Measurements from ENCODE around the gene SOCS4. TPM values are rescaled to one million over a fixed set of nuclear protein-coding genes. Genes with fewer than 3 reads are reported as not detected.

The SOCS4 gene
- total RNA-seq, 2 experiments from 2014 or later: 23.0 to 37.3 TPM

DNA sequence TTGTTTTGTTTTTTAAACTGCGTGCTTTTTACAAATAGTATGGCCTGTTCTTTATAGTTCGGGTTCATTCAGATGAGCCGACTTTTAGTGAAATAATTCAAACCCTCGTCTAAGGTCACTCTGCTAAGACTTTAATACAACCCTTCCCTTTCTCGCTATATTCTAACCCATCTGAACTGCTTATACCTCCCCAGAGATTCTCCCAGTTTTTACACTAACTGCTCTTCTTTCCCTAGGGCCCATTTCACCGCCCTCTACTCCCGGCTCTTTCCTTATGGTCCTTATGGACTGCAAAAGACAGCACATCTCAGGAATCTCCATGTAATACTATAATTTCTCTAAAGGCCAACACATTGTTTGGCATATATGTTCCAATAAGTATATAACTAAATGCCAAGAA lies 26.5 kb downstream of the SOCS4 start:
- no peak overlapping the region for H2AFZ ChIP-seq (ENCODE audit: low read length)
- no peak overlapping the region for H3K27ac ChIP-seq (ENCODE audit: low read depth, low read length, poor library complexity, severe bottlenecking)
- H3K4me1 ChIP-seq (ENCODE audit: insufficient read depth, low read length, poor library complexity, severe bottlenecking): peaks cover 20% of the 10 kb centered on the region
- H3K79me2 ChIP-seq (ENCODE audit: insufficient read depth, low read depth, low read length): peaks cover 70% of the 10 kb centered on the region
- TF ChIP-seq, protein P1, sequence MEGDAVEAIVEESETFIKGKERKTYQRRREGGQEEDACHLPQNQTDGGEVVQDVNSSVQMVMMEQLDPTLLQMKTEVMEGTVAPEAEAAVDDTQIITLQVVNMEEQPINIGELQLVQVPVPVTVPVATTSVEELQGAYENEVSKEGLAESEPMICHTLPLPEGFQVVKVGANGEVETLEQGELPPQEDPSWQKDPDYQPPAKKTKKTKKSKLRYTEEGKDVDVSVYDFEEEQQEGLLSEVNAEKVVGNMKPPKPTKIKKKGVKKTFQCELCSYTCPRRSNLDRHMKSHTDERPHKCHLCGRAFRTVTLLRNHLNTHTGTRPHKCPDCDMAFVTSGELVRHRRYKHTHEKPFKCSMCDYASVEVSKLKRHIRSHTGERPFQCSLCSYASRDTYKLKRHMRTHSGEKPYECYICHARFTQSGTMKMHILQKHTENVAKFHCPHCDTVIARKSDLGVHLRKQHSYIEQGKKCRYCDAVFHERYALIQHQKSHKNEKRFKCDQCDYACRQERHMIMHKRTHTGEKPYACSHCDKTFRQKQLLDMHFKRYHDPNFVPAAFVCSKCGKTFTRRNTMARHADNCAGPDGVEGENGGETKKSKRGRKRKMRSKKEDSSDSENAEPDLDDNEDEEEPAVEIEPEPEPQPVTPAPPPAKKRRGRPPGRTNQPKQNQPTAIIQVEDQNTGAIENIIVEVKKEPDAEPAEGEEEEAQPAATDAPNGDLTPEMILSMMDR (conservative IDR thresholded peaks at IDR 0.05; ENCODE audit: low read length): no peak
- no peak for TF ChIP-seq EZH2phosphoT487 (IDR thresholded peaks at IDR 0.05; ENCODE audit: borderline replicate concordance, low read depth, low read length)
- no peaks in the 10 kb centered on the region for H3K9me2 ChIP-seq (ENCODE audit: insufficient read depth, low read length)
- H3K4me2 ChIP-seq (ENCODE audit: low read length): peak overlapping the region; percentile 87; the same call in 1 of the 2 replicates
- ChIA-PET POLR2A (interaction anchor here (1.1 to 1.9 kb wide), 5 partner anchors 12 to 138 kb away, joined by 3 to 12 read pairs (median 3); partner anchors contain the start of gene DLGAP5), CTCF (ENCODE audit: unreplicated experiment) (no interaction called here)
- intact Hi-C loops (cut with micrococcal nuclease; ENCODE audit: unreplicated experiment): loop anchor here (10.0 kb wide), 1 partner anchor 221 kb away; the partner anchor contains the start of gene FBXO34
- peaks cover 59% of the 10 kb centered on the region for H3K36me3 ChIP-seq (ENCODE audit: insufficient read depth, low read length)
- H4K20me1 ChIP-seq (ENCODE audit: insufficient read depth, low read length): peaks cover 32% of the 10 kb centered on the region
- H3K9me3 ChIP-seq (ENCODE audit: low read length): no peaks in the 10 kb centered on the region
- H3K4me3 ChIP-seq (ENCODE audit: low read depth, low read length, poor library complexity, severe bottlenecking): no peak overlapping the region
- no peak for DNase-seq (ENCODE audit: low spot score)
- no TSS peak for BruUV-seq (replicated peaks)

DNA sequence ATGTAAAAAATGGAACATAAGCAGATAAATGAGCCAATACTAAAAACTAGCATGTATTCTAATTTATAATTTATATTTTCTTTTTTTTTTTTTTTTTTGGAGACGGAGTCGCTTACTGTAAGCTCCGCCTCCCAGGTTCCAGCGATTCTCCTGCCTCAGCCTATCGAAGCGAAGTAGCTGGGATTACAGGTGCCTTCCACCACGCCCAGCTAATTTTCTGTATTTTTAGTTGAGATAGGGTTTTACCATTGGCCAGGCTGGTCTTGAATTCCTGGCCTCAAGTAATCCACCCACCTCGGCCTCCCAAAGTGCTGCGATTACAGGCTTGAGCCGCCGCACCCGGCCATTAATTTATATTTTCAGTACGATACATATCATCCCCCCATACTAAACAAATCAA lies 27.1 kb downstream of the SOCS4 start:
- H3K27ac ChIP-seq (ENCODE audit: low read depth, low read length, poor library complexity, severe bottlenecking): no peak overlapping the region
- POLR2A ChIA-PET: interaction anchor here (0.6 to 1.4 kb wide), 4 partner anchors 12 to 265 kb away, joined by 3 to 5 read pairs (median 4); no protein-coding TSS in a partner anchor
- DNase-seq (ENCODE audit: low spot score): no peak
- BruUV-seq (replicated peaks): no TSS peak
- no peak overlapping the region for H3K4me3 ChIP-seq (ENCODE audit: low read depth, low read length, poor library complexity, severe bottlenecking)
- intact Hi-C loops (cut with micrococcal nuclease; ENCODE audit: unreplicated experiment): loop anchor here (10.0 kb wide), 1 partner anchor 221 kb away; the partner anchor contains the start of gene FBXO34
- peaks cover 76% of the 10 kb centered on the region for H3K79me2 ChIP-seq (ENCODE audit: insufficient read depth, low read depth, low read length)
- no peaks in the 10 kb centered on the region for H3K9me3 ChIP-seq (ENCODE audit: low read length)
- no peaks in the 10 kb centered on the region for H3K9me2 ChIP-seq (ENCODE audit: insufficient read depth, low read length)
- TF ChIP-seq, protein P1 (conservative IDR thresholded peaks at IDR 0.05; ENCODE audit: low read length): no peak
- TF ChIP-seq EZH2phosphoT487 (IDR thresholded peaks at IDR 0.05; ENCODE audit: borderline replicate concordance, low read depth, low read length): no peak
- peaks cover 64% of the 10 kb centered on the region for H3K36me3 ChIP-seq (ENCODE audit: insufficient read depth, low read length)
- CTCF ChIA-PET (ENCODE audit: unreplicated experiment): no interaction called here
- peaks cover 20% of the 10 kb centered on the region for H3K4me1 ChIP-seq (ENCODE audit: insufficient read depth, low read length, poor library complexity, severe bottlenecking)
- peak overlapping the region; percentile 19; the same call in 1 of the 2 replicates for H3K4me2 ChIP-seq (ENCODE audit: low read length)
- peaks cover 32% of the 10 kb centered on the region for H4K20me1 ChIP-seq (ENCODE audit: insufficient read depth, low read length)
- H2AFZ ChIP-seq (ENCODE audit: low read length): no peak overlapping the region

DNA sequence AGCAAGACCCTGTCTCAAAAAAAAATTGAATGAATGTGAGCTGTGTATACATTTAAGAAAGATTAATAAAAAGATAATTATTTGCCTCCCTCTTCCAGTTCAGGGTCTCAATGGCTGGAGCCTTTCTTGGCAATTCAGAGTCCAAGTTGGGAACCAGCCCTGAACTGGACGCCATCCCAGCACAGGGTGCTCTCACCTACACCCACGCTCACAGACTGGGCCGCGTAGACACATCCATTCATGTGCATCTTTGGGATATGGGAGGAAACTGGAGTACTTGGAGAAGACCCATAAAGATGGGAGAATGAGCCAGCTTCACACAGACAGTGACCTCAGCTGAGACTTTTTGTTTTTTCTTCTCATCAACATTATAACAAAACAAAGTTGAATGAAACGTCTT lies 30.9 kb downstream of the SOCS4 start:
- intact Hi-C loops (cut with micrococcal nuclease; ENCODE audit: unreplicated experiment): loop anchor here (10.0 kb wide), 1 partner anchor 217 kb away; the partner anchor contains the start of gene FBXO34
- no TSS peak for BruUV-seq (replicated peaks)
- TF ChIP-seq, protein P1 (conservative IDR thresholded peaks at IDR 0.05; ENCODE audit: low read length): no peak
- no peak for TF ChIP-seq EZH2phosphoT487 (IDR thresholded peaks at IDR 0.05; ENCODE audit: borderline replicate concordance, low read depth, low read length)

More for the DNA sequence above, 30.9 kb downstream of the SOCS4 start:
- Histone ChIP-seq H3K4me1 (ENCODE audit: insufficient read depth, low read length, poor library complexity, severe bottlenecking) (peaks cover 10% of the 10 kb centered on the region), H3K79me2 (ENCODE audit: insufficient read depth, low read depth, low read length) (peaks cover 94% of the 10 kb centered on the region), H3K9me3 (ENCODE audit: low read length) (no peaks in the 10 kb centered on the region), H4K20me1 (ENCODE audit: insufficient read depth, low read length) (peaks cover 28% of the 10 kb centered on the region), H3K9me2 (ENCODE audit: insufficient read depth, low read length) (no peaks in the 10 kb centered on the region), H3K4me3 (ENCODE audit: low read depth, low read length, poor library complexity, severe bottlenecking) (no peak overlapping the region), H3K4me2 (ENCODE audit: low read length) (no peak overlapping the region), H3K27ac (ENCODE audit: low read depth, low read length, poor library complexity, severe bottlenecking) (no peak overlapping the region), H3K36me3 (ENCODE audit: insufficient read depth, low read length) (peaks cover 97% of the 10 kb centered on the region), H2AFZ (ENCODE audit: low read length) (no peak overlapping the region)
- no peak for DNase-seq (ENCODE audit: low spot score)
- CTCF ChIA-PET (ENCODE audit: unreplicated experiment): no interaction called here
- POLR2A ChIA-PET: interaction anchor here (1.1 kb wide), 1 partner anchor 31 kb away, joined by 5 read pairs; the partner anchor contains the start of genes SOCS4 and WDHD1
